IMR-90 (cell line): Measurements from ENCODE around the gene ADGRG6. TPM values are rescaled to one million over a fixed set of nuclear protein-coding genes. Genes with fewer than 3 reads are reported as not detected.

Source experiments
- ATAC-seq: fragments of 200-7000 bp; cut with Tn5 transposase; 2 replicates; pipeline ENCODE4 v1.9.1; 2020; ENCODE audit warnings: low read depth, mild to moderate bottlenecking, moderate library complexity
- BruUV-seq: library from RNA; stranded (reverse); fragments of 400-500 nt; replicated peaks from 2 replicates; lab custom pipeline; 2021; lab: Mats Ljungman, UMichigan
- CTCF ChIA-PET: fragments of 300-600 bp; formaldehyde crosslinking; extraction: SDS; loops from one replicate; lab custom pipeline; 2021; ENCODE audit warnings: antibody characterized with exemption; lab: Yijun Ruan, JAX
- POLR2A ChIA-PET: fragments of 300-600 bp; sonication (Branson Sonifier 250); formaldehyde crosslinking; loops from one replicate; lab custom pipeline; 2022; ENCODE audit warnings: antibody characterized with exemption; ENCODE audit not compliant: unreplicated experiment; lab: Charles Lee
- DNase-seq: peaks from one replicate; pipeline ENCODE4 v3.0.0; 2013
- H2AFZ ChIP-seq: replicated peaks from 2 replicates; pipeline ENCODE3; 2013; ENCODE audit warnings: low read length, mild to moderate bottlenecking; ENCODE audit not compliant: poor library complexity
- H2AK5ac ChIP-seq: 2 replicates; pipeline ENCODE4 v1.6.1; 2013; ENCODE audit warnings: low read depth, low read length, inconsistent platforms
- H2AK9ac ChIP-seq: replicated peaks from 2 replicates; pipeline ENCODE3; 2013; ENCODE audit warnings: mild to moderate bottlenecking, low read depth, low read length, moderate library complexity; ENCODE audit not compliant: poor library complexity
- H2BK120ac ChIP-seq: 2 replicates; pipeline ENCODE4 v1.6.1; 2013; ENCODE audit warnings: low read depth, low read length, inconsistent platforms
- H2BK15ac ChIP-seq: 3 replicates; pipeline ENCODE4 v1.6.1; 2013; ENCODE audit warnings: low read depth, low read length, inconsistent platforms
- H2BK20ac ChIP-seq: 2 replicates; pipeline ENCODE4 v1.6.1; 2013; ENCODE audit warnings: low read depth, mild to moderate bottlenecking, inconsistent platforms, low read length, moderate library complexity
- H2BK5ac ChIP-seq: 2 replicates; pipeline ENCODE4 v1.6.1; 2013; ENCODE audit warnings: mild to moderate bottlenecking, low read depth, low read length, inconsistent platforms; ENCODE audit not compliant: poor library complexity, severe bottlenecking
- H3K14ac ChIP-seq: replicated peaks from 2 replicates; pipeline ENCODE4 v1.6.1; 2013; ENCODE audit warnings: low read depth, low read length, inconsistent platforms
- H3K18ac ChIP-seq: 2 replicates; pipeline ENCODE4 v1.6.1; 2013; ENCODE audit warnings: low read depth, low read length, control low read depth
- H3K23ac ChIP-seq: 2 replicates; pipeline ENCODE4 v1.6.1; 2013; ENCODE audit warnings: low read depth, low read length, inconsistent platforms
- H3K27ac ChIP-seq: 2 replicates; pipeline ENCODE4 v1.5.1; 2013; ENCODE audit warnings: mild to moderate bottlenecking, control low read depth, low read length; ENCODE audit not compliant: insufficient read depth
- H3K27me3 ChIP-seq: 2 replicates; pipeline ENCODE4 v1.6.1; 2013; ENCODE audit warnings: low read length; ENCODE audit not compliant: control insufficient read depth, insufficient read depth
- H3K36me3 ChIP-seq: 2 replicates; pipeline ENCODE4 v1.6.1; 2013; ENCODE audit warnings: low read length, mixed read lengths; ENCODE audit not compliant: control insufficient read depth, insufficient read depth
- H3K4ac ChIP-seq: 2 replicates; pipeline ENCODE4 v1.6.1; 2013; ENCODE audit warnings: low read depth, low read length, inconsistent platforms
- H3K4me1 ChIP-seq: 2 replicates; pipeline ENCODE4 v1.6.1; 2013; ENCODE audit warnings: low read length, mixed read lengths; ENCODE audit not compliant: control insufficient read depth, insufficient read depth
- H3K4me2 ChIP-seq: 2 replicates; pipeline ENCODE4 v1.6.1; 2013; ENCODE audit warnings: low read depth, mild to moderate bottlenecking, control low read depth, low read length, moderate library complexity
- H3K4me3 ChIP-seq: 2 replicates; pipeline ENCODE4 v1.5.1; 2013; ENCODE audit warnings: low read depth, mild to moderate bottlenecking, control low read depth, low read length, moderate library complexity; ENCODE audit not compliant: insufficient read depth
- H3K56ac ChIP-seq: 2 replicates; pipeline ENCODE4 v1.6.1; 2013; ENCODE audit warnings: low read length, inconsistent platforms; ENCODE audit not compliant: insufficient read depth; ENCODE audit errors: extremely low read depth
- H3K79me1 ChIP-seq, 2 experiments: 2 replicates each; pipeline ENCODE4 v1.6.1; 2013; ENCODE audit warnings: low read length in 2 of 2, inconsistent platforms in 1 of 2, low read depth in 1 of 2
- H3K9ac ChIP-seq: 2 replicates; pipeline ENCODE4 v1.6.1; 2013; ENCODE audit warnings: low read depth, low read length, control low read depth
- H3K9me1 ChIP-seq: 2 replicates; pipeline ENCODE4 v1.6.1; 2013; ENCODE audit warnings: low read length, inconsistent platforms; ENCODE audit not compliant: insufficient read depth
- H3K9me3 ChIP-seq: 2 replicates; pipeline ENCODE4 v1.6.1; 2013; ENCODE audit warnings: low read length; ENCODE audit not compliant: control insufficient read depth, insufficient read depth
- H4K20me1 ChIP-seq: 2 replicates; pipeline ENCODE4 v1.6.1; 2013; ENCODE audit warnings: low read length, inconsistent platforms; ENCODE audit not compliant: insufficient read depth
- H4K5ac ChIP-seq: 2 replicates; pipeline ENCODE4 v1.6.1; 2013; ENCODE audit warnings: mild to moderate bottlenecking, low read depth, low read length, control low read depth
- H4K8ac ChIP-seq, 2 experiments: 2 replicates each; pipeline ENCODE4 v1.6.1; 2013; ENCODE audit warnings: low read depth in 2 of 2, low read length in 2 of 2, control low read depth in 1 of 2, inconsistent platforms in 1 of 2
- H4K91ac ChIP-seq: 2 replicates; pipeline ENCODE4 v1.6.1; 2013; ENCODE audit warnings: low read depth, low read length, inconsistent platforms; ENCODE audit not compliant: insufficient read depth
- CEBPB ChIP-seq: IDR thresholded peaks from 2 replicates; pipeline ENCODE4 v1.6.1; 2012; ENCODE audit warnings: low read depth, low read length, improper control_type of control experiment
- MAFK ChIP-seq: IDR thresholded peaks from 2 replicates; pipeline ENCODE4 v1.6.1; 2012; ENCODE audit warnings: low read depth, low read length, improper control_type of control experiment
- MXI1 ChIP-seq: IDR thresholded peaks from 2 replicates; pipeline ENCODE4 v1.6.1; 2012; ENCODE audit warnings: low read depth, mild to moderate bottlenecking, low read length, moderate library complexity, borderline replicate concordance
- SMC3 ChIP-seq: fragments of 150-350 bp; IDR thresholded peaks from 2 replicates; pipeline ENCODE4 v1.6.1; 2016; ENCODE audit warnings: low read depth, mild to moderate bottlenecking, antibody characterized with exemption, low read length, moderate library complexity
- WGBS, 2 experiments: methylation state at CpG; one replicate each; pipeline versions ENCODE4 v1.1.5 to v1.1.7; 2013; ENCODE audit warnings: missing lambda C conversion rate in 2 of 2; ENCODE audit not compliant: insufficient read length in 1 of 2; ENCODE audit errors: extremely low coverage in 2 of 2; 5-methylcytosine and 5-hydroxymethylcytosine counted together
- dilution Hi-C: fragments of 300-500 bp; cut with HindIII; formaldehyde crosslinking; loops from one replicate; pipeline ENCODE4 v1.14.3; 2018; ENCODE audit warnings: low sequenced_read_pairs; ENCODE audit not compliant: unreplicated experiment
- in situ Hi-C: fragments of 300-500 bp; cut with MboI; formaldehyde crosslinking; loops from 3 replicates; pipeline ENCODE4 v1.14.3; 2019; ENCODE audit warnings: low sequenced_read_pairs, inconsistent platforms, mixed read lengths
- intact Hi-C: fragments of 100-400 bp; cut with micrococcal nuclease; formaldehyde crosslinking; loops from 2 replicates; pipeline ENCODE4 v1.10.0; 2022
- polyA plus RNA-seq, 3 experiments: library from polyadenylated mRNA; depleted of rRNA; stranded (reverse); fragments of >200 nt; gene quantifications; 2 replicates each; pipeline ENCODE4 v1.2.3, GENCODE V29; 2012; ENCODE audit warnings: low replicate concordance in 1 of 3
- total RNA-seq: library from RNA; depleted of rRNA; stranded (reverse); fragments of >200 nt; gene quantifications from 2 replicates; pipeline ENCODE4 v1.2.3, GENCODE V29; 2012

Gene ADGRG6
- total and polyA plus RNA-seq, 2 of the 4 experiments (the other 2 are of a cell fraction): 10.0 to 20.3 TPM

DNA sequence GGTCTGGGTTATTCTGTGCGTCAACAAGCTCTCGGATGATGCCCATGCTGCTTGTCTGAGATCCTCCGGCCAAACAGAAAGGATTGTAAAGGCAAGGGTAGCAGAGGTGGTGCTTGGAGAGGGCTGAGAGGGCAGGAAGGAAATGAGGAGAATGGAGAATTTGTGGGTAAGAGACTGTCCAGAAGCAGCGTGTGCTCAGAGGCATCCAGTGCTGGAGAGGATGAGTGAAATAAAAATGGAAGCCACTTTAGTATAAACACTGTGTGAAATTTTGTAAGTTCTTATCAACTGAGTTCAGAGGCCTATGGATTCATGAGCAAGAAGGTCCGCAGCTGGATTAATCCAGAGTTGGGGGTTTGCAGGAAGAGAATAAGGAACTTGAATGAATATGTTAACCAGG lies 59.5 kb downstream of the ADGRG6 start:
- Histone ChIP-seq H4K91ac (peak overlapping the region; percentile 91), H3K4me2 (peak overlapping the region; percentile 23; the same call in 1 of the 2 replicates), H3K36me3 (no peaks in the 10 kb centered on the region), H3K4me1 (peaks cover 16% of the 10 kb centered on the region), H2BK120ac (peak overlapping the region; percentile 88), H2AK9ac (no peak overlapping the region), H3K23ac (peak overlapping the region; percentile 47), H3K9me1 (peaks cover 5% of the 10 kb centered on the region; the same call in 1 of the 2 replicates), H3K9me3 (no peaks in the 10 kb centered on the region), H4K5ac (peak overlapping the region; percentile 84), H2AFZ (no peak overlapping the region), H4K8ac (peak overlapping the region; percentile 68 to 81), H3K27ac (peak overlapping the region; percentile 89), H3K79me1 (peaks cover 5 to 6% of the 10 kb centered on the region in 2 experiments; a peak in 2 of 4 replicates), H2AK5ac (peak overlapping the region; percentile 72), H3K27me3 (no peaks in the 10 kb centered on the region), H3K4me3 (no peak overlapping the region), H3K4ac (peak overlapping the region; percentile 86), H3K14ac (peak overlapping the region; percentile 49), H2BK5ac (peak overlapping the region; percentile 90), H3K18ac (peak overlapping the region; percentile 92), H2BK20ac (peak overlapping the region; percentile 74), H2BK15ac (peak overlapping the region; percentile 45; the same call in 2 of the 3 replicates), H3K56ac (peak overlapping the region; percentile 21; the same call in 1 of the 2 replicates), H4K20me1 (no peaks in the 10 kb centered on the region), H3K9ac (peak overlapping the region; percentile 0; the same call in 1 of the 2 replicates)
- ChIA-PET CTCF (interaction anchor here (1.5 kb wide), 1 partner anchor 15 kb away, joined by 3 read pairs; no protein-coding TSS in a partner anchor), POLR2A (no interaction called here)
- BruUV-seq: no TSS peak
- WGBS, 2 experiments: 47% methylated on average over 2 of the region's 5 CpGs; no CpG with 5 or more reads in 1 of the 2 experiments
- in situ Hi-C loops: no loop called here
- TF ChIP-seq CEBPB (no peak), MAFK (no peak), MXI1 (no peak), SMC3 (no peak)
- ATAC-seq (peak; percentile 53), DNase-seq (no peak)
- intact Hi-C loops: no loop called here
- dilution Hi-C loops: no loop called here
